HG03095 (cell line): ENCODE data around the gene NYNRIN.

ENCODE experiments used
- ATAC-seq: cut with Tn5 transposase; IDR thresholded peaks from one replicate; pipeline ENCODE4 v1.9.1; 2021; ENCODE audit warnings: moderate library complexity; ENCODE audit not compliant: unreplicated experiment

The NYNRIN gene

GRCh38 chr14:24390701-24391468 is 7.9 kb upstream of the NYNRIN start:
- ATAC-seq, result no peak

- ATAC-seq, result no peak
Observed at GRCh38 chr14:24392325-24393091, 6.3 kb upstream of the NYNRIN start.

- no peak for ATAC-seq
Observed at GRCh38 chr14:24394275-24394674, 4.5 kb upstream of the NYNRIN start.

GRCh38 chr14:24395609-24396582 is 2.9 kb upstream of the NYNRIN start:
- no peak for ATAC-seq

GRCh38 chr14:24397639-24398292 is 1.0 kb upstream of the NYNRIN start:
- no peak for ATAC-seq

- ATAC-seq, result no peak
Observed at GRCh38 chr14:24398293-24398652, 530 bp upstream of the NYNRIN start.

- ATAC-seq, result no peak
Observed at GRCh38 chr14:24399447-24399822, 632 bp downstream of the NYNRIN start.

GRCh38 chr14:24399999-24400718 is 1.4 kb downstream of the NYNRIN start:
- ATAC-seq, result no peak

- no peak for ATAC-seq
Observed at GRCh38 chr14:24401810-24402702, 3.3 kb downstream of the NYNRIN start.

GRCh38 chr14:24403294-24403998 is 4.6 kb downstream of the NYNRIN start:
- ATAC-seq, result no peak

- no peak for ATAC-seq
Observed at GRCh38 chr14:24404814-24405213, 6.0 kb downstream of the NYNRIN start.

- ATAC-seq, result no peak
Observed at GRCh38 chr14:24406416-24406815, 7.6 kb downstream of the NYNRIN start.

- ATAC-seq, result no peak
Observed at GRCh38 chr14:24407608-24408325, 9.0 kb downstream of the NYNRIN start.

- no peak for ATAC-seq
Observed at GRCh38 chr14:24408764-24409163, 10.0 kb downstream of the NYNRIN start.

- ATAC-seq, result no peak
Observed at GRCh38 chr14:24409192-24409591, 10.4 kb downstream of the NYNRIN start.

- no peak for ATAC-seq
Observed at GRCh38 chr14:24409956-24410355, 11.2 kb downstream of the NYNRIN start.

- no peak for ATAC-seq
Observed at GRCh38 chr14:24411443-24412389, 12.9 kb downstream of the NYNRIN start.
